SH-SY5Y (cell line): ENCODE measurements around the gene AMH.

Experiments used
- GATA2 ChIP-seq: IDR thresholded peaks from 2 replicates; pipeline ENCODE4 v1.6.1; 2011; ENCODE audit warnings: mild to moderate bottlenecking, low read depth, low read length
- GATA3 ChIP-seq: IDR thresholded peaks from 2 replicates; pipeline ENCODE4 v1.6.1; 2011; ENCODE audit warnings: low read depth, mild to moderate bottlenecking, low read length, moderate library complexity

DNA sequence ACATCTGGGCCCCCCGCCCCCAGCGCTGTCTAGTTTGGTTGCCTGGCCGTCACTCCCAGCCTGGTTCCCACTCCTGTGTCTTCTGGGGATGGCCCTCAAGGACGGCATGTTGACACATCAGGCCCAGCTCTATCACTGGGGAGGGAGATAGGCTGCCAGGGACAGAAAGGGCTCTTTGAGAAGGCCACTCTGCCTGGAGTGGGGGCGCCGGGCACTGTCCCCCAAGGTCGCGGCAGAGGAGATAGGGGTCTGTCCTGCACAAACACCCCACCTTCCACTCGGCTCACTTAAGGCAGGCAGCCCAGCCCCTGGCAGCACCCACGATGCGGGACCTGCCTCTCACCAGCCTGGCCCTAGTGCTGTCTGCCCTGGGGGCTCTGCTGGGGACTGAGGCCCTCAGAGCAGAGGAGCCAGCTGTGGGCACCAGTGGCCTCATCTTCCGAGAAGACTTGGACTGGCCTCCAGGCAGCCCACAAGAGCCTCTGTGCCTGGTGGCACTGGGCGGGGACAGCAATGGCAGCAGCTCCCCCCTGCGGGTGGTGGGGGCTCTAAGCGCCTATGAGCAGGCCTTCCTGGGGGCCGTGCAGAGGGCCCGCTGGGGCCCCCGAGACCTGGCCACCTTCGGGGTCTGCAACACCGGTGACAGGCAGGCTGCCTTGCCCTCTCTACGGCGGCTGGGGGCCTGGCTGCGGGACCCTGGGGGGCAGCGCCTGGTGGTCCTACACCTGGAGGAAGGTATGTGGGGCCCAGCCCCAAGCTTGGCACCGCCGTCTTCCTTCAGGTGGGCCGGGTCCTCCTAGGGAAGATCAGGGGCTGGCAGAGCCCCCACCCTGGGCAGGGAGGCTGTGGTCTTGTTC is at the start of gene AMH:
- TF ChIP-seq GATA2: no peak
- no peak for TF ChIP-seq GATA3
